Measurements from ENCODE around the gene TGFBR3.

Gene TGFBR3

DNA sequence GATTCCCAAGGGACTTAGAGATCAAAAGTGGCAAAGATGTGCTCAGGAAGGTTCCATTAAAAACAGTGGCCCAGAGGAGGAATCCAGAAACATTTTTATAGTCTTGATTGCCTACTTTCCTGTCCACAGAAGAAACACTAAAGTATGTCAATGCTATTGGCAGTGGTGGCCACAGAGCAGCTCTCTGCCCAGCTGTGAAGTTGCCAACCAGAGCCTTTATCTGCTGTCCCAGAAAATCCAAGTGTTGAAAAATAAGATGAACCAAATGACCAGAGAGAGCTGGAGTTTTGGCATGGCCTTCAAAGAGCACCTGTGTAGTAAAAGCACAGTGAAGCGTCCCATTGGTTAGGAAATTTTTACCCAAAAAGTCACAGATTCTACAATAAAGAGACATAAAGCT lies 181.2 kb downstream of the TGFBR3 start:
- no peak for DNase-seq

DNA sequence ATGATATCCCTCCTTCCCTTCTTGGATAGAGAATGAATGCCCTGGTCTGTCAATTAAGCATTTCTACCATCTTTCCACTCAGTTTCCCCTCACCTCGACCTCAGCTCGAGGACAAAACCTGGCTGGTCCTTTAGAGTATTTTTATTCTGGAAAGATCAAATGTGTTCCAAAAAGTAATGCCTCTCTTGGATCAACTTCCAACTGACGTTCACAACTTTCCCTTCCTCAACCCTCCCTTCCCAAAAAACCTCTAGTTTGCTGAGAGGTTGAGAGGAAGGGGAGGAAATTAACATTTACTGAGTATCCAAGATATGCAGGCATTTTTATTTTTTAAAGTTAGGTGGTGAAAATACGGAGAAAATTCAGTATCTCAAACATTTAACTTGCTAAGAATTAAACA lies 182.9 kb downstream of the TGFBR3 start:
- no peak for DNase-seq

DNA sequence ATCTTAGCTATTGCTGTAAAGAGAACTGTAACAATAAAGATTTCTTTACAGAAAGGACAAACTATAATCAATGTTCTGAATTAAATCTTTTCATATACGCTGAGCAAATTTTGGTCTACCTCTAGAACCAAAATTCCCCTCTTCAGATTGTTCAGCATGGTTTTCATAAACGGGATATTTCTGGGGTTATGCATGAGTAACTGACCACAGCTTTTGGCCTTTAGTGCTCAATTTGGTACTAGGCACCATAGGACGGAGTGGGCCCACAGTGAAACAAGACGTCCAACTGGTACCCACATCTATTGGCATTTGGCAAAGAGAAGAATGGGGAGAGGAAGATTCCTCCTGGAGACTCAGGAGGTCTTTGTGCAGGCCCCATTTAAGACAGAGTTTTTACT lies 184.5 kb downstream of the TGFBR3 start:
- DNase-seq = no peak

DNA sequence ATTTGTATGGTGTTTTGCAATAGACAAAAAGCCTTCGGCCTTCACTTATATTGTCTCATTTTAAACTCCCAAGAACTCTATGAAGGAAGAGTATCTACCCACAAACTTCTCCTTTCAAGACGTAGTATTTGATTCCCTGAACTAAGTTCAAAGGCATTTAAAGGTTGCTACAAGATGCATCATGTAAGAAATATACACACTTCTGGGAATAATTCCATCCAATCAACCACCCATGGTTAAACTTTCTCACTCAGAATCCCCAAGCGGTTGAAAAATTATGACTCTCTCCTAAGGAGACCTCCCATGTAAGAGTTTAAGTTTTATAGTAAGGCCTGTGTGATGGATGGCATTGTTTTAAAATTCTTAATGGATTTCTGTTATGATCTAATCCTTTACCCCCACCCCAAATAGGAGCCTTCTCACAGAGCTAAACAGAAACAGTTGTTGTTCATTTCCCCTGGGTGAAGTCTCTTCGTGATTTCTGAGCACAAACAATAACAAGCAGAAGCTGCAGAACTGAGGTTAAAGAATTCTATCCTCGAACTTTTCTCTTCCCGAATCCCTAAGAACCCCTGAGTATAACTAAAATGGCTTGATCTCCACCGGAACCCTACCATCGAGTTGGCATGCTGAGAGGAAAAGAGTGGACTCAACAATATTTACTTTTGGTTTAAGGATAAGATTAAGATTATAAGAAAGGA lies 185.0 kb downstream of the TGFBR3 start:
- DNase-seq = no peak

DNA sequence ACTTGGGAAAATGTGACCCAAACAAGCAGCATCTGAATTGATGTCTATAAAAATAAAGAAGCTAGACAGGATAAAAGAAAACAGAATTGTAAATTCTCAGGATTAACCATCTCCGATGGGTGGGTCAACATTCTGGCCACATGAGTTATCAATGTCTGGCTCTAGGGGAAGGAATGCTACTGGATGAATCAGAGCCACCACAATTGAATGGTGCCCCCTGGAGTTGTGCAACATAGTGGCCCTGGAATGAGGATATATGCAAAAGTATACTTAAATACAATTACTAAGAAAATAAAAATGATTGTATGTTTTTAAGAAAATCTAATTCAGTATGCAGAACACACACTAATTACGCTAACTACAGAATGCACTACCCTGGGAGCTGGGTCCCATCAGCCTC lies 185.6 kb downstream of the TGFBR3 start:
- no peak for DNase-seq

DNA sequence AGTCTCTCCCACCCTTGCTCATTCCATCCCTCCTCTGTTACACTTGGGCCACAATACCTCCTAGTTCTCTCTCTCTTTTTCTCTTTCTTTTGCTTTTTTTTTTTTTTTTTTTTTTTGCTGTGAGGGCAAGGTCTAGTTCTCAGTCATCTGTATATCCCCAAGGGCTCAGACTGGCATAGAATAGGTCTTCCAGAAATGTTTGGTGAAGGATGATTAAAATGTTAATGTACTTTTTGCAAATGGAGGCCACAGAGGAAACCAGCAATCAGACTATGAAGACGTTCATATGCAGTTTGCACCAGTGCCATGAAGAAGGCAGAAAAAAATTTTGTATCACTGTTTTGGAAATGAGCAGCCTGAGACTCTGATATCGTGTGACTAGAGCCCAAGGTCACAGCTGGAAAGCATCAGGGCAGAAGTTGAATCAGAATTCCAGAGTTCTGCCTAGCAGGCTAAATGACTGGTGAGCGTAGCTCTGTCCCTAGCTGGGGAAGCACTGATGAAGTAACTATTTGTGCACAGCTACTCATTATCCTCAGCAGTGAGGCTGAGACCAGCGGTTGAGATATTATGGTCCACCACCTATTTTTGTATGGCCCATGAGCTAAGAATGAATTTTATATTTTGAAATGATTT lies 186.5 kb downstream of the TGFBR3 start:
- no peak for DNase-seq

DNA sequence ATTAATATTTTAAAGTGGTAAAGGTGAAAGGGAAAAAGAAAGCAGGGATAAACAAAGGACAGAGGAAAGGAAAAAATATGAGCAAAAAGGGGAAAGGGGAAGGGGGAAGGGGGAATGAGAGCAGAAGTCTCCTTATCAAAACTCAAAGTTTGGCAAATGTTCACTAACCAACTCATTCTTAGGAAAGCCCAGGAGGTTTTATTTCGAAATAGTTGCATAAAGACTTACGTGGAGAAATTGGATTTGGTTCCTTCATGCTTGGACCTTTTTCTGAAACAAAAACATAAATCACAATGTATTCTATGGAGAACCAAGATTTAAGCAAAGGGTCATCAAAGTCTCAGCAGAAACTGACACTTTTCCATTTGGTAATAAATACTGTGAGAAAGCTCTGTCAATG lies 188.1 kb downstream of the TGFBR3 start:
- no peak for DNase-seq

DNA sequence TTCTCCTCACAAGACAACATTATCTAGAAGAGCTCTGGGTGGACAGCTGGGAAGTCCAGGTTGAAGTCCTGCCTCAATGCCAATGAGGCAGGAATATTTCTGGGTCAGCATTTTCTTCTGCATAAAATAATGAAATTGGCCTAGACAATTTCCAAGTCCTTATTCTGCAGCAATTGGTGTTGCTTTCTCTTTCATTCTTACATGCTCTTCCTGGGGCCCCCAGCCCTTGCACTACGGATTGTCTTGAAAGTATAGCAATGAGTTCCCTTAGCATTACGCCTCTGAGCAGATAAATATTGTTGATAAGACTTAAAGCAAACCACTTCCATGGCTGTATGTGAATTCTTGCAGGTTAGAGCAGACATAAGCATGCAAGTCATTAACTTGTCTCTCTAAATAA lies 188.5 kb downstream of the TGFBR3 start:
- DNase-seq = no peak

DNA sequence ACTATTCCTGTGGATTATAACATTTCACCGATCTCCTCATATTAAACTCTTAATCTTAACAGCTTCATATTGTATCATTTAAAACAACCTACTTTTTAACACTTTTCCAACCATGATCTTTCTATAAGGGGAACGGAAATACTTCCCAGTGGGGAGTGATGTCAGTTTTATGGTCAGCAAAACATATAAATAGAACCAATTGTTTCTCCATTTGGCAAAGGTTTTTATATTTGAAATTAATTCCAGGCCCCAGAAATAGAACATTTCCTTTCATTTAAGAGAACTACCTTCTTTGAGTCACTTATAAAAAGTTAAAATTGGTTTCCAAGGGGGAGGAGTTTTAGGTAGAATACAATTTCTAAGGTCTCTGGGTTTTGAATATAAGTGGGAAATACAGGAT lies 189.6 kb downstream of the TGFBR3 start:
- DNase-seq = no peak

DNA sequence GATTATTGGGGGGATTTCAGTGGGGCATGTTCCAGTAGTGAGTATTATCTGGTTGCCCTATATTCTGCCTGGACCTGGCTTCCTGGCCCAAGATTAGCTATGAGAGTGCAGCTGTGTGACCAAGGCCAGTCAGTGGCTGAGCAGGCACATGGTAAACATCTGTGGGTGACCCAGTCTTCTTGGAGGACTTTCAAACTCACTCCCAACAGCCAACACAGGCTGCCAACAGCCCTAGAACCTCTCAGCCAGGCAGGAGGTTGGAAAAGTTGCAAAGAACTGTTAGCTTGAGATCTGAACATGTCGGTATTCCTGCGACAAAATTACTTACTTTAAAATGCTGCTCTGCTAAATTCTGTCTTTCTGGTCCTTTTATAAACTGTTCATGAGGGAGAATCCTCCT lies 192.4 kb downstream of the TGFBR3 start:
- peak; percentile 27 to 52 for DNase-seq

DNA sequence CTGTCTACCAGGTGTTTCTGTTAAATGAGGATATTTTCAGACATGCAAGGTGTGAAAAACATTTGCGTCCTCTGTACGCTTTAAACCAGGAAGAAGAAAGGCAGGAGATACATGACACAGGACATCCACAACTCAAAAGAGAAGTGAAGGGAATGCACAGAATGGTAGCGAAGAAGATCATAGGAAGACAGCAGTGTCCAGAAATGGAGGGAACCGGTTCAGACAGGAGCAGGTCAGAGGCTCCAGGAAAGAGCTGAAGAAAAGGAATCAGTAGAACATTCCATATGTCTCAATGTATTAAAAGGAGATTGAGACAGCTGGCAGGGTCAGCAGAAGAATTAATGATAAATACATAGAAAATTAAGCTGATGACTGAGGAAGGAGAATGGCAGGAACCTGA lies 194.4 kb downstream of the TGFBR3 start:
- DNase-seq = no peak

DNA sequence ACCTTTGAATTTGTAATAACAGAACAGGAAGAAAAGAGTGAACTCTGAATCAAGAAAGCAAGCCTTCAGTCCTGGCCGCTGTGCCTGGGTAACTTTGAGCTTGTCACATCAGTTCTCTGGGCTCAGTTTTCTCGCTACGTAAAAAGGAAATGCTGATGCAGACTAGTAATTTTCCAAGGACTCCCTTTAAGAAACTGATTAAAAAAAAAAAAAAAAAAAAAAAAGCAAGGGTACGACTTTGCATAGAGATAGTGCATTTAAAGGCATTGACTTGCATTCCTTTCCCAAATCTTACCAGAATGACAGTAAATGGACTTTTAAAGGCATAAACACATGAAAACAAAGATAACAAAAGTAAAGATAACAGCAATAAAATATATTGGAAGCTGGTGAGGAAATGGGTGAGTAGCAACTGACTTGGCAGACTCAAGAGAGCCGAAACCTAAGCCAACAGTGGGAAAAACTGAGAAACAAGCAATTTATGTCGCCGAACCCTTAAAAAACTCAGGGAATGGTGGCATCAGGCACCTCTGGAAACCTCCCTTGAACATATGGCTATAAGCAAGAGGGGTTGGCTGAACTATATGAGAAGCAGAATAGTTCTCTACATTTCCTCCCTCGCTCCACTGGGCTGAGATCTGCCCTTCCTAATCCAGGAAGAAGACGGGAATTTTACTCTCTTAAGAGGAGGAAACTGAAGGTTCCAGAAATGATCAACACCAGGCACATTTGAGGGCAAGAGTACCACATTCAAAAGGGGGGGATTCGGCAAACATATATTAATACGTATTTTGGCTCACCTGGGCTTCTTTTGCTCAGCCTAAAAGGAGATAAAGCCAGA lies 196.1 kb downstream of the TGFBR3 start:
- peak; percentile 12 to 48 for DNase-seq

DNA sequence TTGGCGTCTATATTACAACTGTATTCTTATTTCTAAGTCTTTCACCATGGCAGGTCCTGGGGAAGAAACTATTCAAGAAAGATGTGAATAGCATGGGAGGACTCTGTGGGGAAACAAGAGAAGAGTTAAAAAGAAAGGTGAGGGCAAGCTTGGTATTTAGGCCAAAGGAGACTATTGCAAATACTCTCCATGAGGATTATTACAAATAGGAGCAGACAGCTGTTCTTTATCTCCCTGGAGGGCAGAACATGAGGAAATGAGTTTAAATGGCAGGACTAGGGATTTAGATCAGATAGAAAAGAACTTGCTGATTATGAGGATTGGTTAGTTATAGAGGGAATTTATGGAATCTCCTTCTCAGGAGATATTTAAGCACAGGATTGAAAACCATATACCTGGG lies 198.5 kb downstream of the TGFBR3 start:
- DNase-seq = no peak

DNA sequence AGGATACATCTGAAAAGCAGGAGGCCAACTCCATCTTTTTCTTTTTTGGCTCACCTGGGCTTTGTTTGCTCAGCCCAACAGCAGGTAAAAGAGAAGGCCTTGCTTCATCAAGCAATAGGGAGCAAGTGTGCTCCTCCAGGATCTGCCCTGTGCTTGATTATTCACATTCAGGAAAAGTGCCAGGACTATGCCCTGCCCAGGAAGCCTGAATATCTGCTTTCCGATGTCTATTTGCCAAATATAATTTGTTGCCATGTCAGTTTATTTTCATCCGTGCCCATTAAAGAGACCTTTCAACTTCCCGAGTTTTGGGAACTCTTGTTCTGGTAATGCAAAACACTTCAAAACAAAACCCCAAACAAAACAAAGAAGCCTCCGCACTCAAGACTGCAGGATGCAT lies 200.0 kb downstream of the TGFBR3 start:
- peak; percentile 8 to 41 for DNase-seq

DNA sequence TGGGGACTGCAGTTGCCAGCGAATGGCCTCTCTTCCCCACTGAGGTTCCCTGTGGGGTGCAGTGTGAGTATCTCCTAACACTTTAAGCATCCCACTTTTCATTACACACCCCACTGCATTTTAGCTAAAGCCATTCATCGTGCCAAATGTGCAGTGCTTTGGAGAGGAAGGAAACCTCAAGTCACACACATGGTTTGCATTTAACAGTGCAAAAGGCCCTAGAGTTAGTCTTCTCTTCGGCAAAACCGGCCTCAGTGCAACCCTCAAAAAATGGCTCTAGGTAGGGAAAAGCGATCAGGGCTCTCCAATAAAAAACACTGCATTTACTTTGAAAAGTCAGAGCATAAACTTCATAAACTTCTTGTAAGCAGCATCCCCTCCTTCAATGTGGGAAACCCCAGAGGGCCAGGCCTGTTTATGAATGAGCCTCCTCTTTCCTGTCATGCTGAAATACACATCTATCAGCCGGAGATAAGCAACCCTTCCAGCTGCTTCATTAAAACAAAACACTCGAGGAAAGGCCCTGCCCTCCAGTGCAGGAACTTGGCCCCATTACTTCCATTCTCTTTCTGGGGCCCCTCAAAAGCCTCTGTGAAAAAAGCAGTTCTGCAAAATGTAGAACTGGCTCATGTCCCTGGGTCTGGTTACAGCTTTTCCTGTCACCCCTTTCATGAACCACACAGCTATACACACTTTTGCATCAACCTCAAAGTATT lies 201.3 kb downstream of the TGFBR3 start:
- peak in 1 of 2 experiments; percentile 29 for DNase-seq

DNA sequence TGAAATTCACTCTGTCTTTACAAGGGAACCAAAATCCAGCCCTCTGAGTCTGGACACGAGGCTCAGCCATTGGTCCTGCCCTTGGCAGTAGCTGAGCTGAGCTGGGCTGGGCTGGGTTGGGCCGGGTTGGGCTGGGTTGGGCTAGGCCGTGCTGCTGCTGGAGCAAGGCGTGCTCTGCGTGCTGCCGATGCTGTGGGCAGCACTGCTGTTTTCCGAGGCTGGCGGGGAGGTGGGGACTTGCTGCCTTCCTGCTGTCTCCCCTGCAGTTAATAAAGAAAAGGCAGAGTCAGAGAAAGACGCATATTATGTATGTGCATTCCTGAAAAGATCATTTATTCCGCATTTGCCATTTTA lies 202.4 kb downstream of the TGFBR3 start:
- no peak for DNase-seq

DNA sequence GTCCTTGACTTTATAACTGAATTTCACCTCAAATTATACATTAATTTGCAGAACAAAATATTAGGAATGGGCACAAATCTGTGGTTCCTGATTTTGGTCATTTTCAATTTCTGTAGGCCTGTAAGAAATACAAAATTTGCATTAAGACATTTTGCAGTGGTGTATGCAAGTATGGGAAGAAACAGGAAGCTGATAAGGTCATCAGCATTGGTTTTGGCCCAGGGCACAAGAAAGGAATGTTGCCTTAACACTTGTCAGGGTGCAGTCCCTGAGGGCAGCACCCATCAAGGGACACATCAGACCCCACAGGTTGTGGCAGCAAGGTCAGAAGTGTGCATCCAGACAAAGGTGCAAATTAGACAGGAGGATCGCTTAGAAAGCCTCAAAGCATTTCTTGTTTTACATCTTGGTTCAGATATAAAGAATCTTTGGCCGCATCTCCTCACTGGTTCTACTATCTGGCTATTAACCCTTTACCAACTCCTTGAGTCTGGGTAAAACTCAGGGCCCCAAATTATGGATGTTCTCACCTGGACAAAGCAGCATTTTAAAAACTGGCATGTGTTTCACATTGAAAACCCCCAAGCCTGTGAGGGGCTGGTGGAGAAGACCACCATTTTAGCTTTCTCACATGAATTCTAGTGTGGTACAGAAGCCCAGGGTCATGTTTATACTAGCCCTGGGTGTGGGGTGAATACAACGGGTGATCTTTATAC lies 202.9 kb downstream of the TGFBR3 start:
- no peak for DNase-seq

DNA sequence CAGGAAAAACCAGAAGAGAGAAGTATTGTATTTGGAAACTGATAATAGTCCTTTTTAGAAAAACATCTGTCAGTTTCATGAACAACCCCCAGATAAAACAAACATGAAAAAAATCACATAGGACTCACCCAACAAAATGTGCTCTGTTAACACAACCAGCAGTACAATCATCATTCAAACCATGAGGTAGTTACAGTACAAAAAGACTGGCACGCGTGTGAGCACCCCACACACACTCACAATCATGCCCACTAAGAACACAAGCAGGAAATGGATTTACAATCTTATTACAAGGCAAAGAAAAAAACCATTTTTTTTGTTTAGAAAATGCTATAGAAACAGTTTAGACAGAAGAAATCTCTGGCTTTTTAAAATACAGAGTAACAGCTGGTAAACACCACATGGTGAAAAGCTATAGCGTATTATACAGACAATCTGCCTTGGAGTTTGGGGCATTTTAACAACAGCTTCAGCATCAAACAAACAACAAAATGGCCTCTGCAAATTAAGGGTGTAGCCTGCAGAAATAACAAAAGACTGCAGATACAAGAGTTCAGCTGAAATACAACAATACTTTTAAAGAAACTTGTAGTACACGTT lies 205.3 kb downstream of the TGFBR3 start:
- no peak for DNase-seq

DNA sequence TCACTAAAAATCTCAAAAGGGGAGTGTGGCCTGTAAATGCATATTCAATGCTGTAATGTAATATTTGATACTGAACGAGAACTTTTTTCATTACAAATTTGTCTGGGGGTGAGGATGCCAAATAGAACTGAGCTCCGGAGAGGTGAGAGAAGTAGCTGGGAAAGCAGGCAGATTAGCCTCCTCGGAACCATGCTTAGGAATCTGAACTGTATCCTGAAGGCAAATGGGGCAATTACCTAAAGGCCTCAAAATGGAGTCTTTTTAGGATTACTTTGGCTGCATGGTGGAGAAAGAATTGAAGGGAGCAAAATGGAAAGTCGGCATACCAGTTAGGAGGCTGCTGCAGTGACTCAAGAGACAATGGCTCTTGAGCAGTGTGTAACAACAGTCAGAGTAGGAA lies 206.5 kb downstream of the TGFBR3 start:
- DNase-seq = no peak

DNA sequence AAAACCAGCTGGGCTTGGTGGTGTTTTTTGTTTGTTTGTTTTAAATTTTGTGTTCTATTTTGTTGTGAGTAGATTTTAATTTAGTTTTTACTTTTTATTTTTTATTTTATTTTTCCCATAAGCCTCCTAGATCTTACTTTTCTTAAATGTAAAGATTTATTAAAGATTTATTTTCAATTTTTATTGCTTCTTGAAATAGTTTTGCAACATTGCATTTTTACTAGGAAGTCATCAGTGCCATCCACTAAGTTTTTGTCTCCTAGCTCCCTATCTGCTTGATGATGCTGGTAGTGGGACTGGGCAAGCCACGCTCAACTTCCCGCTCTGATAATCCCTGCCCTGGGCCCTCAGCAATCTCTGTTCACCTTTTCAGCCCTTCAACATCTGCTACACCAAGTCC lies 209.9 kb downstream of the TGFBR3 start:
- DNase-seq = no peak

DNA sequence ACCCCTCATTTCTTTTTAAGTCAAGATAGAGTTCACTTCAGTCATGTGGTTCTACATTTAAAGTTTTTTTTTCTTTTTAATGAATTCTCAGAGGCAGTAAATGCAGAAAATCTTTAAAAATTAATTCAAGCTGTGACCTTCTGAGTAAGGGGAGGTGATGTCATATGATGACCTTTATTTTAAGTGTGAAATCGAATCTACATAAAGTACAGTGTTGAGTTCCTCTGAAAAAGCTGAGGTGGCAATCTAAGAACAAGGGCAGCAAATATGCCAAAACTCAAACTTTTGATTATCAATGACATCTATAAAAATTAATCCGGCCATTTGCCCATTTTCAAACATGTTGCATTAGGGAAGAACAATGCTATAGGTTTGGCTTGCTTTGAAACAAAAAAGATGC lies 211.8 kb downstream of the TGFBR3 start:
- no peak for DNase-seq

DNA sequence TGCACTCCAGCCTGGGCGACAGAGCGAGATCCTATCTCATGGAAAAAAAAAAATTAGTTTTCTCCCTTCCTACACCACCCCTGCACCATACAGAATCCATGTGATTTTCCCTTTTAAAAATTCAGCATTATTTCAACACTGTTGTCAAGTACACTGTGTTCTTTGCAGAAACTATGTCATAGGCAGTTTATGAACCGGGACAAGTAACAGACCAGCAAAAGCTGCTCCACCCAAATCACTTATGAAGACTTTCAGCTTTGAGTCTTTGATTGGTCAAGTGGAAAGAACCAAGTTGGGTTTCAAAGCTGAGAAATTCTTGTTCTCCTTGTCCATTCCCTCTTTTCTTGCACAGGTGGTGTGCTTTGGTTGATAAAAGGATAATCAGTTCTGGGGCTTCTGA lies 212.3 kb downstream of the TGFBR3 start:
- DNase-seq = no peak

Measured in NCI-H446 (cell line).